Measurements from ENCODE around the gene PRR12.

PRR12 gene

GRCh38 chr19:49651029-49651819 lies 60.2 kb downstream of the PRR12 start:
- DNase-seq: no peak

GRCh38 chr19:49651820-49652550 lies 61.0 kb downstream of the PRR12 start:
- DNase-seq: no peak

GRCh38 chr19:49652551-49653465 lies 61.8 kb downstream of the PRR12 start:
- no peak for DNase-seq

- no peak for DNase-seq
Observed at GRCh38 chr19:49653466-49653806, 62.5 kb downstream of the PRR12 start.

GRCh38 chr19:49654581-49654980 lies 63.6 kb downstream of the PRR12 start:
- DNase-seq: no peak

GRCh38 chr19:49655570-49656455 lies 64.8 kb downstream of the PRR12 start:
- no peak for DNase-seq

GRCh38 chr19:49656456-49657109 lies 65.6 kb downstream of the PRR12 start:
- DNase-seq: no peak

GRCh38 chr19:49657493-49658138 lies 66.6 kb downstream of the PRR12 start:
- DNase-seq: no peak

GRCh38 chr19:49658139-49658517 lies 67.1 kb downstream of the PRR12 start:
- no peak for DNase-seq

- no peak for DNase-seq
Observed at GRCh38 chr19:49658566-49659442, 67.8 kb downstream of the PRR12 start.

GRCh38 chr19:49660338-49660961 lies 69.5 kb downstream of the PRR12 start:
- DNase-seq: no peak

- no peak for DNase-seq
Observed at GRCh38 chr19:49662011-49662410, 71.0 kb downstream of the PRR12 start.

- no peak for DNase-seq
Observed at GRCh38 chr19:49663224-49663623, 72.2 kb downstream of the PRR12 start.

- peak; percentile 66 for DNase-seq
Observed at GRCh38 chr19:49664171-49665035, 73.4 kb downstream of the PRR12 start.

GRCh38 chr19:49665036-49665350 lies 74.0 kb downstream of the PRR12 start:
- DNase-seq: no peak

GRCh38 chr19:49665351-49666119 lies 74.6 kb downstream of the PRR12 start, which contains the start of the genes BCL2L12 and IRF3:
Gene BCL2L12 (plus strand): TSS chr19:49665933. CDS start chr19:49666693, 760 bp downstream.
Gene IRF3 (minus strand): TSS chr19:49665857. CDS start chr19:49664838, 1,019 bp downstream.
- peak; percentile 99 for DNase-seq

- DNase-seq: no peak
Observed at GRCh38 chr19:49666120-49666444, 75.1 kb downstream of the PRR12 start.

- DNase-seq: no peak
Observed at GRCh38 chr19:49667473-49667872, 76.5 kb downstream of the PRR12 start.

Data from MV-4-11 (cell line).